ENCODE measurements around the gene PHKB. TPM values are rescaled to one million over a fixed set of nuclear protein-coding genes. Genes with fewer than 3 reads are reported as not detected.

Gene PHKB
- total RNA-seq, 1 experiment from 2014 or later: 38.8 TPM

DNA sequence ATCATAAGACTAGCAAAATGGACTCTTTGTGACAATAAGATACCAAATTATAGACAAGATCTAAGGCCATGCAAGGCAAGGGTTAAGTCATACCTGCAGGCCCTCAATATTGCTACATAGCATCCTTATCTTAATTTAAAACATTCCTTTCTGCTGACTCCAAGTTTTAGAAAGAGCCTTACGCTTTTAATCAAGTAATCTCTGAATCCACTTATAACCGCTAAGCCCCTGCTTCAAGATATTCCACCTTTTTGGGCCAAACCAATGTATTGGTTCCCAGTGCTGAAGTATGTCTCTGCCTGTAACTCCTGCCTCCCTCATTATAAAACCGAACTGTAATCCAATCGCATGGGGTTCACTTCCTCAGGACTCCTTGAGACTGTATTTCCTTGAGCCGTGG, 255.4 kb downstream of the PHKB start:
- no peak overlapping the region for H3K4me3 Mint-ChIP-seq
- no peak overlapping the region for H4K5ac ChIP-seq (ENCODE audit: insufficient read length, low read depth, low read length)
- TF ChIP-seq, protein P1, sequence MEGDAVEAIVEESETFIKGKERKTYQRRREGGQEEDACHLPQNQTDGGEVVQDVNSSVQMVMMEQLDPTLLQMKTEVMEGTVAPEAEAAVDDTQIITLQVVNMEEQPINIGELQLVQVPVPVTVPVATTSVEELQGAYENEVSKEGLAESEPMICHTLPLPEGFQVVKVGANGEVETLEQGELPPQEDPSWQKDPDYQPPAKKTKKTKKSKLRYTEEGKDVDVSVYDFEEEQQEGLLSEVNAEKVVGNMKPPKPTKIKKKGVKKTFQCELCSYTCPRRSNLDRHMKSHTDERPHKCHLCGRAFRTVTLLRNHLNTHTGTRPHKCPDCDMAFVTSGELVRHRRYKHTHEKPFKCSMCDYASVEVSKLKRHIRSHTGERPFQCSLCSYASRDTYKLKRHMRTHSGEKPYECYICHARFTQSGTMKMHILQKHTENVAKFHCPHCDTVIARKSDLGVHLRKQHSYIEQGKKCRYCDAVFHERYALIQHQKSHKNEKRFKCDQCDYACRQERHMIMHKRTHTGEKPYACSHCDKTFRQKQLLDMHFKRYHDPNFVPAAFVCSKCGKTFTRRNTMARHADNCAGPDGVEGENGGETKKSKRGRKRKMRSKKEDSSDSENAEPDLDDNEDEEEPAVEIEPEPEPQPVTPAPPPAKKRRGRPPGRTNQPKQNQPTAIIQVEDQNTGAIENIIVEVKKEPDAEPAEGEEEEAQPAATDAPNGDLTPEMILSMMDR (conservative IDR thresholded peaks at IDR 0.05): no peak
- no peak overlapping the region for H2BK120ac ChIP-seq (ENCODE audit: low read depth, low read length, poor library complexity, severe bottlenecking)
- H3K9me3 Mint-ChIP-seq: no peaks in the 10 kb centered on the region; a peak in 1 of 5 replicates
- no peaks in the 10 kb centered on the region for H3K27me3 ChIP-seq (ENCODE audit: insufficient read depth, low read length)
- no peaks in the 10 kb centered on the region for H4K20me1 ChIP-seq (ENCODE audit: control insufficient read depth, insufficient read depth, insufficient read length)
- DNase-seq: no peak
- H2BK15ac ChIP-seq (ENCODE audit: low read depth, low read length): no peak overlapping the region
- no peaks in the 10 kb centered on the region for H3K27me3 Mint-ChIP-seq (ENCODE audit: low read depth)
- no peak overlapping the region for H3K56ac ChIP-seq (ENCODE audit: insufficient read length, low read depth, low read length)
- peaks cover 3 to 6% of the 10 kb centered on the region in 2 experiments; a peak in 3 of 4 replicates for H3K4me1 Mint-ChIP-seq
- no CpG with 5 or more reads among the region's 5 CpGs for WGBS (ENCODE audit: extremely low coverage, insufficient read length, low lambda C conversion rate)
- no peak overlapping the region for H2BK20ac ChIP-seq (ENCODE audit: low read depth, low read length, poor library complexity, severe bottlenecking)
- H3K79me2 ChIP-seq (ENCODE audit: insufficient read depth, low read length): no peaks in the 10 kb centered on the region
- H3K18ac ChIP-seq (ENCODE audit: insufficient read length, low read depth, low read length): no peak overlapping the region
- no peak overlapping the region for H4K91ac ChIP-seq (ENCODE audit: insufficient read length, low read depth, low read length)
- no peak overlapping the region for H3K27ac Mint-ChIP-seq
- no peak overlapping the region for H3K4ac ChIP-seq (ENCODE audit: low read depth, low read length)
- H3K36me3 Mint-ChIP-seq (ENCODE audit: insufficient read depth in 1 of 3, low read depth in 3 of 3): no peaks in the 10 kb centered on the region
- no peak overlapping the region for H2BK12ac ChIP-seq (ENCODE audit: insufficient read length, low read depth, low read length)
- no peak overlapping the region for H3T11ph ChIP-seq (ENCODE audit: low read length)
- no peak overlapping the region for H4K8ac ChIP-seq (replicated peaks; ENCODE audit: insufficient read length, low read depth, low read length)
- H3K27ac ChIP-seq (ENCODE audit: insufficient read length, low read depth, low read length): no peak overlapping the region
- H2BK5ac ChIP-seq (ENCODE audit: insufficient read length, low read length): no peak overlapping the region
- no peaks in the 10 kb centered on the region for H3K23me2 ChIP-seq (ENCODE audit: insufficient read length, low read depth, low read length, poor library complexity, severe bottlenecking)
- H3K9me3 ChIP-seq (ENCODE audit: control insufficient read depth, low read depth, low read length): no peaks in the 10 kb centered on the region
- H3K79me1 ChIP-seq (ENCODE audit: insufficient read depth, low read depth, low read length, poor library complexity, severe bottlenecking): no peaks in the 10 kb centered on the region
- H3K4me1 ChIP-seq (ENCODE audit: insufficient read depth, low read length): no peaks in the 10 kb centered on the region
- no peak overlapping the region for H3K4me2 ChIP-seq (ENCODE audit: insufficient read depth, insufficient read length, low read length)
- no peak overlapping the region for H2AFZ ChIP-seq (ENCODE audit: low read length)
- no peak overlapping the region for H3K14ac ChIP-seq (ENCODE audit: insufficient read depth, low read length)
- H3K23ac ChIP-seq (ENCODE audit: insufficient read length, low read depth, low read length): no peak overlapping the region
- no peak overlapping the region for H2AK5ac ChIP-seq (ENCODE audit: insufficient read length, low read length)
- no peak overlapping the region for H3K9ac ChIP-seq (ENCODE audit: extremely low read depth, insufficient read length, low read length)
